Inflammatory macrophage (primary cell): ENCODE results near the gene MSI1.
A peak's percentile ranks its signal among the peaks of the same experiment; 100 is the strongest.
"Not testable (repeated sequence)": the region's sequence is repeated elsewhere in the genome, so short reads cannot be mapped to it uniquely, and the experiment has no call there.

Experiments used
- DNase-seq, 2 donors: peaks; one replicate each; pipeline ENCODE4 v3.0.0-alpha.2; 2020 to 2022

Gene MSI1

DNA sequence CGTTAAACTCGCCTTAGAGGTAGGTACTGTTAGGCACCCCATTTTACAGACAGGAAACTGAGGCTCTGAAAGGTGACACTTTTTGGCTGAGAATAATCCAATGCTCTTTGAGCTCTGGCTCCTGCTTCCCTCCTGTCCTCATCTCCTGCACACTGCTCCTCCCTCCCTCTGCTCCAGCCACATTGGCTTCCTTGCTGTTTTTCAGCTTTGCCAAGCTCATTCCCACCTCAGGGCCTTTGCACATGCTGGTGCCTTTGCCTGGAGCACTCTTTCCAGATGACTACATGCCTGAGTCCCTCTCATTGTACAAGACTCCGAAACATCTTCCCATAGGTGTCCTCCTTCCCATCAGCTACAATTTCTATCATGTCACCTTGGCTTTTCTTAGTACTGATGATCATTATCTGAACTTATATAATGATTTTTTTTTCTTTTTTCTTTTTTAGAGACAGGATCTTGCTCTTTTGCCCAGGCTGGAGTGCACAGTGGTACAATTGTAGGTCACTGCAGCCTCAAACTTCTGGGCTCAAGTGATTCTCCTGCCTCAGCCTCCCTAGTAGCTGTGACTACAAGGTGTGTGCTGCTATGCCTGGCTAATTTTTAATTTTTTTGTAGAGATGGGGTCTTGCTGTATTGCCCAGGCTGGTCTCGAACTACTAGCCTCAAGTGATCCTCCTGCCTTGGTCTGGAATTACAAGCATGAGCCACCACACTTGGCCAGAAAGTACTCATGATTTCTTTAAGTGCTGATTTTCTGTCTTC is 15.2 kb downstream of the MSI1 start:
- DNase-seq, result no peak

GRCh38 chr12:120353136-120353535 is 15.8 kb downstream of the MSI1 start:
- DNase-seq, result no peak

GRCh38 chr12:120352117-120352516 is 16.8 kb downstream of the MSI1 start:
- no peak for DNase-seq

GRCh38 chr12:120350576-120351350 is 18.2 kb downstream of the MSI1 start:
- no peak for DNase-seq

- no peak for DNase-seq
These were observed 21.2 kb downstream of the MSI1 start for GRCh38 chr12:120347766-120348165.

DNA sequence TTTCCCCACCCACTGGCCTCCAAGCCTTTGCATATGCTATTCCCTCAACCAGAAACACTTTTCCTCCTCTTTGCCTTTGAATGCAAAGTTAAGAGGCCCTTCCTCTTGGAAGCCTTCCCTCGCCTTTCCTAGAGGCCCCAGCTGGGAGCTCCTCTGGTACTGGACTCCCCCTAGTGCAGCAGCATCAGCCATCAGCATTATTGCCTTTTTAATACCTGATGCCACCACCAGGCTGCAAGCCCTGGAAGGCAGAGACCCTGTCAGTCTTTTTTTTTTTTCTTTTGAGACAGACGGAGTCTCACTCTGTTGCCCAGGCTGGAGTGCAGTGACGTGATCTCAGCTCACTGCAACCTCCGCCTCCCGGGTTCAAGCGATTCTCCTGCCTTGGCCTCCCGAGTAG is 22.3 kb downstream of the MSI1 start:
- DNase-seq, result no peak

DNA sequence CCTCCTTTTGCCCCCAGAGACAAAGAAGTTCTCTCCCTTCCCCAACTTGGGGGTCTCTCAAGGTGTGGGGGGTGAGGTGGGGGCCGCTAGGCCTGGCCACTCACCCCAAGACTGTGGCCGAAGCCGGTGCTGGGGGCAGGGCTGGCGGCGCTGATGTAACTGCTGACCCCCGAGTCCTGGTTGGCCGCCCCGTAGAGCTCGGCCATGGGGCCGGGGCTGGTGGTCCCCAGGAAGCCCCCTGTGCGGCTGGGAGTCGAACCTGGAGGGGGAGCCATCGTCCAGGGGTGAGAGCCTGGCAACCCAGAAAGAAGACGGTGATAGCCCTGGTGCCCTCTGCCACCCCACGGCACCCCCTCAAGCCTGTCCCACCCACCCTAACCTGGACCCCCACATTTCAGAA is 22.9 kb downstream of the MSI1 start:
- no peak for DNase-seq

DNA sequence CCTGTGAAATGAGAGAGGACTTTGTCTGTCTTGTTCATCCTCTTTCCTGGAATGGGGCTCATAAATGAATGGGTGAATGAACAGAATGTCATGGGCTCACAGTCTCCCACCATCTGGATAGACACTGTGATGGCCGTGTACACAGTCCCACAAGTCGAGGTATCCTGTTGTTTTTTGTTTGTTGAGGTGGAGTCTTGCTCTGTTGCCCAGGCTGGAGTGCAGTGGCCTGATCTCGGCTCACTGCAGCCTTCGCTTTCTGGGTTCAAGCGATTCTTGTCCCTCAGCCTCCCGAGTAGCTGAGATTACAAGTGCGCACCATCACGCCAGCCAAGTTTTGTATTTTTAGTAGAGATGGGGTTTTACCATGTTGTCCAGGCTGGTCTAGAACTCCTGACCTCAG is 25.3 kb downstream of the MSI1 start:
- DNase-seq, result no peak

GRCh38 chr12:120343039-120343537 is 25.9 kb downstream of the MSI1 start:
- no peak for DNase-seq

GRCh38 chr12:120342175-120343038 is 26.6 kb downstream of the MSI1 start:
- no peak for DNase-seq

- no peak for DNase-seq
These were observed 29.7 kb downstream of the MSI1 start for GRCh38 chr12:120339256-120339655.

DNA sequence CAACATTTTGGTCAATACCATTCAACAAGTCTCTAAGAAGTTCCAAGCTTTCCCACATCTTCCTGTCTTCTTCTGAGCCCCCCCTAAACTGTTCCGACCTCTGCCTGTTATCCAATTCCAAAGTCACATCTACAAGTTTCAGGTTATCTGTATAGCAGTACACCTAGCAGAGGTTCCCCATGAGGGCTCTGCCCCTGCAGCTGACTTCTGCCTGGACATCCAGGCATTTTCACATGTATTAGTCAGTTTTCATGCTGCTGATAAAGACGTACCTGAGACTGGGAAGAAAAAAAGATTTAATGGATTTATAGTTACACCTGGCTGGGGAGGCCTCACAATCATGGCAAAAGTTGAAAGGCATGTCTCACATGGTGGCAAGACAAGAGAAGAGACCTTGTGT is 31.2 kb downstream of the MSI1 start:
- no peak for DNase-seq

DNA sequence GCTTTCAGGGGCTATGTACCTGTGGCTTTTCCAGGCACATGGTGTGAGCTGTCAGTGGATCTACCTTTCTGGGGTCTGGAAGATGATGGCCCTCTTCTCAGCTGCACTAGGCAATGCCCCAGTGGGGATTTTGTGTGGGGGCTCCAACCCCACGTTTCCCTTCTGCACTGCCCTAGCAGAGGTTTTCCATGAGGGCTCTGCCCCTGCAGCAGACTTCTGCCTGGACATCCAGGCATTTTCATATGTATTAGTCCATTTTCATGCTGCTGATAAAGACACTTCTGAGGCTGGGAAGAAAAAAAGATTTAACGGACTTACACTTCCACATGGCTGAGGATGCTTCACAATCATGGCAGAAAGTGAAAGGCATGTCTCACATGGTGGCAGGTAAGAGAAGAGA is 32.6 kb downstream of the MSI1 start:
- DNase-seq, result not testable (repeated sequence)

- DNase-seq, result peak; percentile 7 to 34
These were observed 33.5 kb downstream of the MSI1 start for GRCh38 chr12:120335447-120335846.

DNA sequence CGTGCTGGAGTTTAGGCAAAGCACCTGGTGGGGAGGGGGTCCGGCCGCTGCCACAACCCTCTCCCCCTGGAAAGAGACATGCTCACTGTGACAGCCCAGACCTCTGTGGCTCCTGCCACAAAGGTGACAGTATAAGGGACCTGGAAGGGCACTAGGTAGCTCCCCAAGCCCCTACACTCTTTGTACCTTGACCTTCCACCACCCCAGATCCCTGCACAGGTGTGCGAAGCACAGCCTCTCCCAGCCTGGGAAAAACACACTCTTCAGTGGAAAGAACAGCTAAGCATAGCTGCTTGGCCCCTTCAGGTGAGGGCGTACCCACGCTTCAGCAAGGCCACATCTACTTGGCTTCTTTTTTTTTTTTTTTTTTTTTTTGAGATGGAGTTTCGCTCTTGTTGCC is 36.4 kb downstream of the MSI1 start:
- no peak for DNase-seq

GRCh38 chr12:120332041-120332440 is 36.9 kb downstream of the MSI1 start:
- DNase-seq, result no peak

- no peak for DNase-seq
These were observed 37.6 kb downstream of the MSI1 start for GRCh38 chr12:120331390-120331789.

DNA sequence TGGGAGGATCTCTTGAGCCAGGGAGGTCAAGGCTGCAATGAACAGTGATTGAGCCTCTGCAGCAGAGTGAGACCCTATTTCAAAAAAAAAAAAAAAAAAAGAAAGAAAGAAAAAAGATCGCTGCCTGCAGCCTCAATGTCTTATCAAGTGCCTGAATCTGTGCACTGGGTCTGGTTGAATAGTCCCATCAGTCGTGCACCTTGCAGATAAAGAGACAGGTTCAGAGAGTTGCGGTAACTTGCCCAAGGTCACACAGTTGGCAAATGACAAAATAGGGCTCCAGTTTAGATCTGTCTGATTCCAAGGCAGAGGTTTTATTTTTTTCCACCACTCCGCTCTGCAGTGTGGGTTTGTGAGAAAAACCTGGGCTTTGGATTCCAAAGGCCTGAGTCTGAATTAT is 40.7 kb downstream of the MSI1 start:
- DNase-seq, result no peak

DNA sequence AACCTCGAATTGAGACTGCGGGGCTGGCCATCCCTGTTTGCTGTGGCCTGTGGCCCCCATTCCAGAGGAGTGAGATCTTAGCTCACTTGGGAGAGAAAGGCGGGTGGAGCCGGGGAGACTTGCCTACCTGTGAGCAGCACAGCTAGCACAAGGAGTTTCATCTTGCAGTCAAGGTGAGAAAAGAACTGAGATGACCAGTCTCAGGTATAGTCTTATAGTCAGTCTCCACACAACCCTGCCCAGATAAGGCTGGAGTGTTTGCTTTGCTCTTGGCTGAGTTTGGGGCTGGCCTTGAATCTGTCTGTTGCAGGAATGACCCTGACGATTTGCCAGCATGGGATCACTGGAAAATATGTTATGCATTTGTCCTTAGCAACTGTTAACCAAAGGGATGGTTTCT is 41.4 kb downstream of the MSI1 start, which contains the start of gene PLA2G1B:
Gene PLA2G1B, minus strand, starts transcription at position 187 of the 400 bp plus-strand sequence. Its CDS starts 26 bp downstream, at position 161.
- no peak for DNase-seq

- no peak for DNase-seq
These were observed 44.0 kb downstream of the MSI1 start for GRCh38 chr12:120324841-120325417.

GRCh38 chr12:120323772-120324171 is 45.2 kb downstream of the MSI1 start:
- no peak for DNase-seq
